Renal pelvis (tissue), 4 donors: ENCODE results near the gene OPCML. TPM values are rescaled to one million over a fixed set of nuclear protein-coding genes. Genes with fewer than 3 reads are reported as not detected.

Experiments used
- DNase-seq: peaks from one replicate; pipeline ENCODE4 v3.0.0-alpha.2; 2013
- polyA plus RNA-seq, 3 donors: library from polyadenylated mRNA; unstranded; fragments of 120-200 nt; gene quantifications; one replicate each; pipeline ENCODE4 v1.2.1, GENCODE V29; 2013; ENCODE audit not compliant: insufficient read length in 3 of 3

OPCML gene
- polyA plus RNA-seq, 3 donors, result 9.9 to 14.8 (median 14.6) TPM

- DNase-seq, result no peak
Observed at GRCh38 chr11:132623511-132623910, 908.8 kb downstream of the OPCML start.

- no peak for DNase-seq
Observed at GRCh38 chr11:132621976-132622580, 910.2 kb downstream of the OPCML start.

- DNase-seq, result no peak
Observed at GRCh38 chr11:132620423-132620822, 911.9 kb downstream of the OPCML start.

- no peak for DNase-seq
Observed at GRCh38 chr11:132610791-132611190, 921.5 kb downstream of the OPCML start.

- no peak for DNase-seq
Observed at GRCh38 chr11:132610216-132610615, 922.1 kb downstream of the OPCML start.

- no peak for DNase-seq
Observed at GRCh38 chr11:132607575-132607974, 924.7 kb downstream of the OPCML start.

- no peak for DNase-seq
Observed at GRCh38 chr11:132605825-132606570, 926.3 kb downstream of the OPCML start.

GRCh38 chr11:132604431-132604830, 927.9 kb downstream of the OPCML start:
- no peak for DNase-seq

GRCh38 chr11:132601875-132602274, 930.4 kb downstream of the OPCML start:
- DNase-seq, result no peak

GRCh38 chr11:132595711-132596134, 936.6 kb downstream of the OPCML start:
- DNase-seq, result no peak

GRCh38 chr11:132595246-132595645, 937.1 kb downstream of the OPCML start:
- DNase-seq, result no peak

GRCh38 chr11:132590986-132591385, 941.3 kb downstream of the OPCML start:
- no peak for DNase-seq

GRCh38 chr11:132590554-132590953, 941.7 kb downstream of the OPCML start:
- no peak for DNase-seq

GRCh38 chr11:132589791-132590190, 942.5 kb downstream of the OPCML start:
- DNase-seq, result no peak

- no peak for DNase-seq
Observed at GRCh38 chr11:132588366-132588765, 943.9 kb downstream of the OPCML start.

- DNase-seq, result no peak
Observed at GRCh38 chr11:132587716-132588115, 944.6 kb downstream of the OPCML start.

- no peak for DNase-seq
Observed at GRCh38 chr11:132586801-132587200, 945.5 kb downstream of the OPCML start.

GRCh38 chr11:132579634-132580327, 952.5 kb downstream of the OPCML start:
- DNase-seq, result no peak

GRCh38 chr11:132579136-132579535, 953.2 kb downstream of the OPCML start:
- DNase-seq, result no peak

- DNase-seq, result no peak
Observed at GRCh38 chr11:132578580-132578979, 953.7 kb downstream of the OPCML start.

GRCh38 chr11:132576706-132577105, 955.6 kb downstream of the OPCML start:
- no peak for DNase-seq

GRCh38 chr11:132564091-132564885, 968.0 kb downstream of the OPCML start:
- no peak for DNase-seq
